HL-60 (cell line): Measurements from ENCODE around the gene ENTPD2.

Experiments
- DNase-seq, 2 experiments: peaks; one replicate each; pipeline ENCODE4 v3.0.0-alpha.2; 2010 to 2020; ENCODE audit warnings: low read depth in 1 of 2, low spot score in 1 of 2
- H3K27ac ChIP-seq: fragments of 250-450 bp; sonication (Bioruptor Pico); replicated peaks from 2 replicates; pipeline ENCODE4 v1.5.1; 2020; ENCODE audit warnings: mild to moderate bottlenecking, moderate library complexity
- H3K27me3 ChIP-seq: fragments of 250-450 bp; sonication (Bioruptor Pico); 2 replicates; pipeline ENCODE4 v1.5.1; 2021; ENCODE audit warnings: mild to moderate bottlenecking, moderate library complexity; ENCODE audit not compliant: insufficient read depth, poor library complexity, severe bottlenecking
- H3K4me3 ChIP-seq: replicated peaks from 2 replicates; pipeline ENCODE4 v1.5.1; 2011; ENCODE audit warnings: mild to moderate bottlenecking, control low read depth, low read length; ENCODE audit not compliant: insufficient read depth
- GABPA ChIP-seq: IDR thresholded peaks from 2 replicates; pipeline ENCODE4 v1.6.1; 2012; ENCODE audit warnings: low read depth
- POLR2AphosphoS5 ChIP-seq: IDR thresholded peaks from 2 replicates; pipeline ENCODE4 v1.6.1; 2012; ENCODE audit warnings: low read depth
- SPI1 ChIP-seq: IDR thresholded peaks from 2 replicates; pipeline ENCODE4 v1.6.1; 2012; ENCODE audit warnings: low read depth, mild to moderate bottlenecking, borderline replicate concordance
- TF ChIP-seq, protein P1 (sequence below): IDR thresholded peaks from 2 replicates; pipeline ENCODE4 v1.6.1; 2012; ENCODE audit warnings: low read depth; ENCODE audit not compliant: insufficient replicate concordance
- TF ChIP-seq, protein P2 (sequence below): IDR thresholded peaks from one replicate; pipeline ENCODE4 v1.5.1; 2011; ENCODE audit warnings: low read length, control low read depth, inconsistent platforms; ENCODE audit not compliant: insufficient read depth

Gene ENTPD2

DNA sequence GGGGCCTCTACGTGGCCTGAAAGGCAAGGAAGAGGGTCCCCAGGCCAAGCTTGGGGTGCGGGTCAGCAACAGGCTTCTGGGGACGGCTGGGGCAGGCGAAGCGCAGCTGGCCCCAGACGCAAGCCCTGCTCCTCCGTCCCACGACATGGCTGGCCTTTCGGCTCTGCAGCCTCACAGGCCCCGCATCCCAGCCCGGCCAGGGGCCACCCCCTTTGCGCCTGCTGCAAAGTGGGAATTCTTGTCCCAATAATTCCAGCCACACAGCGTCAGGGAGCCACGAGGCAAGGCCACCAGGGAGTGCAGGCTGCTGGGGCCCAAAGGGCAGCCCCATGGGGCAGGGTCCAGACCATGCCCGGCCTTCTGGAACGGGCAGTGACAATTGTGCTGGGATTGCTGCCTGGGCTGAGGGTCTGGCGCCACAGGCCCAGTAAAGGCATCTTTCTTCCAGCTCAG lies 1.1 kb upstream of the ENTPD2 start:
- Histone ChIP-seq H3K27ac (no peak overlapping the region), H3K27me3 (peaks cover 29% of the 10 kb centered on the region), H3K4me3 (no peak overlapping the region)
- TF ChIP-seq, protein P1, sequence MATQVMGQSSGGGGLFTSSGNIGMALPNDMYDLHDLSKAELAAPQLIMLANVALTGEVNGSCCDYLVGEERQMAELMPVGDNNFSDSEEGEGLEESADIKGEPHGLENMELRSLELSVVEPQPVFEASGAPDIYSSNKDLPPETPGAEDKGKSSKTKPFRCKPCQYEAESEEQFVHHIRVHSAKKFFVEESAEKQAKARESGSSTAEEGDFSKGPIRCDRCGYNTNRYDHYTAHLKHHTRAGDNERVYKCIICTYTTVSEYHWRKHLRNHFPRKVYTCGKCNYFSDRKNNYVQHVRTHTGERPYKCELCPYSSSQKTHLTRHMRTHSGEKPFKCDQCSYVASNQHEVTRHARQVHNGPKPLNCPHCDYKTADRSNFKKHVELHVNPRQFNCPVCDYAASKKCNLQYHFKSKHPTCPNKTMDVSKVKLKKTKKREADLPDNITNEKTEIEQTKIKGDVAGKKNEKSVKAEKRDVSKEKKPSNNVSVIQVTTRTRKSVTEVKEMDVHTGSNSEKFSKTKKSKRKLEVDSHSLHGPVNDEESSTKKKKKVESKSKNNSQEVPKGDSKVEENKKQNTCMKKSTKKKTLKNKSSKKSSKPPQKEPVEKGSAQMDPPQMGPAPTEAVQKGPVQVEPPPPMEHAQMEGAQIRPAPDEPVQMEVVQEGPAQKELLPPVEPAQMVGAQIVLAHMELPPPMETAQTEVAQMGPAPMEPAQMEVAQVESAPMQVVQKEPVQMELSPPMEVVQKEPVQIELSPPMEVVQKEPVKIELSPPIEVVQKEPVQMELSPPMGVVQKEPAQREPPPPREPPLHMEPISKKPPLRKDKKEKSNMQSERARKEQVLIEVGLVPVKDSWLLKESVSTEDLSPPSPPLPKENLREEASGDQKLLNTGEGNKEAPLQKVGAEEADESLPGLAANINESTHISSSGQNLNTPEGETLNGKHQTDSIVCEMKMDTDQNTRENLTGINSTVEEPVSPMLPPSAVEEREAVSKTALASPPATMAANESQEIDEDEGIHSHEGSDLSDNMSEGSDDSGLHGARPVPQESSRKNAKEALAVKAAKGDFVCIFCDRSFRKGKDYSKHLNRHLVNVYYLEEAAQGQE = no peak
- no peak for TF ChIP-seq POLR2AphosphoS5
- DNase-seq = no peak

- H3K27ac ChIP-seq = no peak overlapping the region
- no peak for TF ChIP-seq GABPA
- TF ChIP-seq, protein P2, sequence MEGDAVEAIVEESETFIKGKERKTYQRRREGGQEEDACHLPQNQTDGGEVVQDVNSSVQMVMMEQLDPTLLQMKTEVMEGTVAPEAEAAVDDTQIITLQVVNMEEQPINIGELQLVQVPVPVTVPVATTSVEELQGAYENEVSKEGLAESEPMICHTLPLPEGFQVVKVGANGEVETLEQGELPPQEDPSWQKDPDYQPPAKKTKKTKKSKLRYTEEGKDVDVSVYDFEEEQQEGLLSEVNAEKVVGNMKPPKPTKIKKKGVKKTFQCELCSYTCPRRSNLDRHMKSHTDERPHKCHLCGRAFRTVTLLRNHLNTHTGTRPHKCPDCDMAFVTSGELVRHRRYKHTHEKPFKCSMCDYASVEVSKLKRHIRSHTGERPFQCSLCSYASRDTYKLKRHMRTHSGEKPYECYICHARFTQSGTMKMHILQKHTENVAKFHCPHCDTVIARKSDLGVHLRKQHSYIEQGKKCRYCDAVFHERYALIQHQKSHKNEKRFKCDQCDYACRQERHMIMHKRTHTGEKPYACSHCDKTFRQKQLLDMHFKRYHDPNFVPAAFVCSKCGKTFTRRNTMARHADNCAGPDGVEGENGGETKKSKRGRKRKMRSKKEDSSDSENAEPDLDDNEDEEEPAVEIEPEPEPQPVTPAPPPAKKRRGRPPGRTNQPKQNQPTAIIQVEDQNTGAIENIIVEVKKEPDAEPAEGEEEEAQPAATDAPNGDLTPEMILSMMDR = no peak
- TF ChIP-seq, protein P1 = no peak
- TF ChIP-seq POLR2AphosphoS5 = no peak
- no peak for TF ChIP-seq SPI1
- DNase-seq = no peak
- peaks cover 38% of the 10 kb centered on the region for H3K27me3 ChIP-seq
- H3K4me3 ChIP-seq = no peak overlapping the region
These were observed 590 bp downstream of the ENTPD2 start for GRCh38 chr9:137052998-137053943.

DNA sequence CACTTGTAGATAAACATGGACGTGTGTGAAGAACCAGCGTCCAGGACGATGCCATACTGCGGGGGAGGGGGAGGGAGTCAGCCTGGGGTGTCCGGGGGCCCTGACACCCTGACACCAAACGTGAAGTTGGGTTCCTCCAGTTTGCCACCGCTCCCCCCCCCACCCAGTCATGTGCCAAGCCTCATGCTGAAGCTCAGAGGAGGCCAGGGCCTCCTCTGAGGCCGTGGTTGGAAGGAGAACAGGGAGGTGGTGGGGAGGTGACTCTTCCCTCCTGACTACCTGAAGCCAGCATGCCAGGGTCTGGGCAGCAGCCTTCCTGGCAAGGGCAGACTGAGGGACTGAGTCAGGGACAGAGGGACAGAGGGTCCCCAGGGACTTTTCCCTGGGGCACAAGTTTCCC lies 1.6 kb downstream of the ENTPD2 start:
- no peak for DNase-seq
- peaks cover 46% of the 10 kb centered on the region for H3K27me3 ChIP-seq
- H3K27ac ChIP-seq = no peak overlapping the region
- H3K4me3 ChIP-seq = no peak overlapping the region
- TF ChIP-seq POLR2AphosphoS5 (no peak), GABPA (no peak), SPI1 (no peak)
- TF ChIP-seq, protein P2 = no peak
- TF ChIP-seq, protein P1 = no peak
